ENCODE results near the gene CARS2. TPM values are rescaled to one million over a fixed set of nuclear protein-coding genes. Genes with fewer than 3 reads are reported as not detected.

Gene CARS2
- total and polyA plus RNA-seq, 2 experiments from 2014 or later: 75.7 to 96.7 TPM

DNA sequence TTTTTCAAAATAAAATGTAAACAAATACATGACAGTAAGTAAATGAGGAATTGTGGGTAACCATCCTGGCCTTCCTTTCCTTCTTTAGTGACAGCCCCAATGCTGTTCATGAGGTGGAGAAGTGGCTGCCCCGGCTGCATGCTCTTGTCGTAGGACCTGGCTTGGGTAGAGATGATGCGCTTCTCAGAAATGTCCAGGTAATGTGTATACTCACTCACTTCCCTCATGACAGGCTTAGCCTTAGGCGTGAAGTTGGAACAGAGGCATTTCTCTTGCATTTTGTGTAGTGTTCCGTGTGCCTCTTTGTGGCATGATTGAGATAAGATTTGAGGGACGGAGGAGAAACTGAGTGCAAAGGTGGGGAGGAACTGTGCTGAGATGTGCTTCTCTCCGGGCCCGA lies 78.6 kb downstream of the CARS2 start:
- TF ChIP-seq EZH2 (IDR thresholded peaks at IDR 0.05; ENCODE audit: insufficient read depth, poor library complexity, severe bottlenecking) (no peak), EZH2phosphoT487 (IDR thresholded peaks at IDR 0.05; ENCODE audit: insufficient read depth, low read depth) (no peak)
- Histone ChIP-seq H3K9me2 (ENCODE audit: insufficient read depth) (no peaks in the 10 kb centered on the region), H3K27me3 (replicated peaks; ENCODE audit: insufficient read depth) (no peaks in the 10 kb centered on the region), H3K27ac (no peak overlapping the region), H4K20me1 (ENCODE audit: insufficient read depth) (peaks cover 3% of the 10 kb centered on the region; the same call in 1 of the 2 replicates), H3K4me2 (ENCODE audit: unreplicated experiment) (no peak overlapping the region), H3K4me1 (ENCODE audit: insufficient read depth) (no peaks in the 10 kb centered on the region), H3K79me2 (ENCODE audit: insufficient read depth) (peaks cover 98% of the 10 kb centered on the region), H3K36me3 (ENCODE audit: low read depth) (0 out of 2 replicates have a peak, but pooled peaks cover 7% of the 10 kb centered on the region), H3K4me3 (no peak overlapping the region), H3K9me3 (ENCODE audit: low read depth) (no peaks in the 10 kb centered on the region), H3K9ac (no peak overlapping the region), H3F3A (ENCODE audit: insufficient read depth) (no peaks in the 10 kb centered on the region; the same call in 1 of the 2 replicates), H2AFZ (no peak overlapping the region)
- in situ Hi-C loops (cut with MboI): no loop called here
- no peak for DNase-seq
- 89 to 92% methylated on average over 8 of the region's 8 CpGs for WGBS, 2 experiments (ENCODE audit: low coverage in 1 of 2, low lambda C conversion rate in 2 of 2, missing lambda C conversion rate in 2 of 2)

DNA sequence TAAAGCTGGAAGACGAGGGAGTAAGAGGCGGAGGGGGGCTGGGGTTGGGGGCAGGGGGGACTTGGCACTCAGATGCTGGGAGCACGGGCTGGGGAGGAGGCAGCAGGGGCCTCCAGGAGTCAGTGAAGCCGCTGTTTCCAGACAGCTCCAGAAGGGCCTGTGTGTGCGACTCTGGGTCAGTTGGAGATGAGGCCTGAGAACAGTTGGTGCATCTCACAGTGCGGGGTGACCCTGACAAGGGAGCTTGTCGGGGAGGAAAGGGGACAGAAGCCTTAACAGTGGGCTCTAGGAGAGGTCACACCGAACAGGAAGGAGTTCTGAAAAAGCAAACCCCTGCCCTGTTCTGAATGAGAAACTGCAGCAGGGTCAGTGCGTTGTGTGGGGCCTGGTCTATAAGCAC lies 79.4 kb downstream of the CARS2 start:
- no peak overlapping the region for H3K27ac ChIP-seq

DNA sequence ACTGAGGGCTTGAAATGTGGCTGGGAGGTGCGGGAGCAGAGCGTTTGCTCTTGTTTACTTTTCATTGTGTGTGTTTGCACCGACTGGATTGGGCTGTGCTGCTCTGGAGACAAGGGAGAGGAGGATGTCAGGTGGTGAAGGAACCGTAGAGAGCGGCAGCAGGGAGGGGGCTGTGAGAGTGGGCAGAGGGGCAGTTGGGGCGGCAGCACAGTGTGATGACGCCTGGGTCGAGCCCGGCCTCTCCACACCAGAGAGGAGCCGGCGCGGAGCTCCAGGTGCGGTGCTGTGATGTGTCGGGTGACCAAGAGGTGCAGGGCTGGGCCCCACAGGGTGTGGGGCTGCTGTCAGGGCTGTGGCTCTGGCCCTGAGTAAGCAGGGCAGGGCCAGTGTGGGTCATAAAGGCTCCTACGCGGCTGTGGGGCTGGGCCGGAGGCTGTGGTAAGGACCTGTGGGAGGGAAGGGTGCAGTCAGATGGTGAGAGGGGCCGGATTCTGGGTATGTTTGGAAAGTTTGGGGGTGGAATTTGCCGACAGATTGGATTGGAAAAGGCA lies 80.1 kb downstream of the CARS2 start:
- H3K4me2 ChIP-seq (ENCODE audit: unreplicated experiment): no peak overlapping the region
- no peak overlapping the region for H3K4me3 ChIP-seq
- H3K9me2 ChIP-seq (ENCODE audit: insufficient read depth): no peaks in the 10 kb centered on the region
- H2AFZ ChIP-seq: no peak overlapping the region
- no peaks in the 10 kb centered on the region for H3K27me3 ChIP-seq (replicated peaks; ENCODE audit: insufficient read depth)
- WGBS, 2 experiments (ENCODE audit: low coverage in 1 of 2, low lambda C conversion rate in 2 of 2, missing lambda C conversion rate in 2 of 2): 84 to 88% methylated on average over 13 to 19 of the region's 19 CpGs
- no peak for TF ChIP-seq EZH2 (IDR thresholded peaks at IDR 0.05; ENCODE audit: insufficient read depth, poor library complexity, severe bottlenecking)
- no peak for TF ChIP-seq EZH2phosphoT487 (IDR thresholded peaks at IDR 0.05; ENCODE audit: insufficient read depth, low read depth)
- H3K36me3 ChIP-seq (ENCODE audit: low read depth): 0 out of 2 replicates have a peak, but pooled peaks cover 7% of the 10 kb centered on the region
- in situ Hi-C loops (cut with MboI): no loop called here
- DNase-seq: no peak
- no peaks in the 10 kb centered on the region for H3K9me3 ChIP-seq (ENCODE audit: low read depth)
- no peaks in the 10 kb centered on the region for H3K4me1 ChIP-seq (ENCODE audit: insufficient read depth)
- peaks cover 7% of the 10 kb centered on the region; the same call in 1 of the 2 replicates for H4K20me1 ChIP-seq (ENCODE audit: insufficient read depth)
- H3K79me2 ChIP-seq (ENCODE audit: insufficient read depth): peaks cover 98% of the 10 kb centered on the region
- no peak overlapping the region for H3K9ac ChIP-seq
- H3F3A ChIP-seq (ENCODE audit: insufficient read depth): no peaks in the 10 kb centered on the region
- no peak overlapping the region for H3K27ac ChIP-seq

More for the DNA sequence above, 79.4 kb downstream of the CARS2 start:
- peaks cover 6% of the 10 kb centered on the region; the same call in 1 of the 2 replicates for H4K20me1 ChIP-seq (ENCODE audit: insufficient read depth)
- no peak for DNase-seq
- H3K36me3 ChIP-seq (ENCODE audit: low read depth): 0 out of 2 replicates have a peak, but pooled peaks cover 7% of the 10 kb centered on the region
- TF ChIP-seq EZH2phosphoT487 (IDR thresholded peaks at IDR 0.05; ENCODE audit: insufficient read depth, low read depth) (no peak), EZH2 (IDR thresholded peaks at IDR 0.05; ENCODE audit: insufficient read depth, poor library complexity, severe bottlenecking) (no peak)
- 87 to 100% methylated on average over 7 to 9 of the region's 9 CpGs for WGBS, 2 experiments (ENCODE audit: low coverage in 1 of 2, low lambda C conversion rate in 2 of 2, missing lambda C conversion rate in 2 of 2)
- no peaks in the 10 kb centered on the region for H3K4me1 ChIP-seq (ENCODE audit: insufficient read depth)
- H3K4me3 ChIP-seq: no peak overlapping the region
- H3F3A ChIP-seq (ENCODE audit: insufficient read depth): no peaks in the 10 kb centered on the region; the same call in 1 of the 2 replicates
- no peaks in the 10 kb centered on the region for H3K9me2 ChIP-seq (ENCODE audit: insufficient read depth)
- H2AFZ ChIP-seq: no peak overlapping the region
- in situ Hi-C loops (cut with MboI): no loop called here
- no peak overlapping the region for H3K9ac ChIP-seq
- no peak overlapping the region for H3K4me2 ChIP-seq (ENCODE audit: unreplicated experiment)
- no peaks in the 10 kb centered on the region for H3K27me3 ChIP-seq (replicated peaks; ENCODE audit: insufficient read depth)
- no peaks in the 10 kb centered on the region for H3K9me3 ChIP-seq (ENCODE audit: low read depth)
- H3K79me2 ChIP-seq (ENCODE audit: insufficient read depth): peaks cover 98% of the 10 kb centered on the region

DNA sequence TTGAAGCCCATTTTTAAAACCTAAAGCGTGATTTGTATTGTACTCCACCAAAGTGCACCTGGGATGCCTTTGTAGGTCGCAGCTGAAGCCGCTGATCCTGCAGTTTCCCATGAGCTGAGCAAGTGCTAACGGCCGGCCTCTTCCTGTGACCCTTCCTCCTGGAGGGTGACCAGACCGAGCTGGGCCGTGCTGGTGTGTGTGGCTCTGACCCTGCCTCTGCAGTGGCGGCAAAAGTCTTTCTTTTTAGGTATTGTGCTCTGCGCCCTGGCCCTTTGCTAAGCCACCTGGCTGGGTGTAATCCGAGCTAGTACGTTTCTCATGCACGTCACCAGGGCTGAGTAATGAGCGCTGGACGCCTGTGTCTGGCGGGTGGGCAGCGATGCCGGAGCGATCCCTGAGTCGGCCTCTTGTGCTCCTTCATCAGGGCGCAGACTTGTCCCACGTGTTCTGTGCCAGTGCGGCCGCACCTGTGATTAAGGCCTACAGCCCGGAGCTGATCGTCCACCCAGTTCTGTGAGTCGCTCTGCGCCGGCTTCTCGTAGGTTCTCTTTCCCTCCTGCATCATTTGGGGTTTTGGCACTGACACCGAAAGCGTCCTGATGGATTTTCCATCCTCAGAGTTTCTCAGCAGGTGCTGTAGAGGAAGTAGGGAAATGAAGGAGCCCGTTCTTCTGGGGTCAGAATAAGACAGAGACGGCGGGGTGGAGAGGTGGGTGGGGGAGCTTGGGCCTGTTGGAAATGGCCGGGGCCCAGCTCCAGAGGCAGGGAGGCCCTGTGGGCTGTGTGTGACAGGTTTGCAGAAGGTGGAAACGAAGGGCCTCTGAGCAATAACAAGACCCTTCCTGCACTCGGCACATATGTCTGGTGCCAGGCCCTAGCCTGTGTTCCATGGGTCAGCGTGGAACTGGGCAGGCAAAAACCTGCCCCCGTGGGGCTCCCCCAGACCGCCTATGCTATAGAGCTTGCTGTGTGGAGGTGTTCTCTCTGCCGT lies 80.9 kb downstream of the CARS2 start:
- Histone ChIP-seq H3K4me3 (no peak overlapping the region), H3K36me3 (ENCODE audit: low read depth) (0 out of 2 replicates have a peak, but pooled peaks cover 7% of the 10 kb centered on the region), H3K27ac (no peak overlapping the region), H3K9me2 (ENCODE audit: insufficient read depth) (no peaks in the 10 kb centered on the region), H3K9ac (no peak overlapping the region), H2AFZ (no peak overlapping the region), H4K20me1 (ENCODE audit: insufficient read depth) (peaks cover 7% of the 10 kb centered on the region; the same call in 1 of the 2 replicates), H3K79me2 (ENCODE audit: insufficient read depth) (peaks cover 98% of the 10 kb centered on the region), H3F3A (ENCODE audit: insufficient read depth) (no peaks in the 10 kb centered on the region), H3K4me1 (ENCODE audit: insufficient read depth) (no peaks in the 10 kb centered on the region), H3K27me3 (replicated peaks; ENCODE audit: insufficient read depth) (no peaks in the 10 kb centered on the region), H3K4me2 (ENCODE audit: unreplicated experiment) (no peak overlapping the region), H3K9me3 (ENCODE audit: low read depth) (no peaks in the 10 kb centered on the region)
- in situ Hi-C loops (cut with MboI): no loop called here
- no peak for TF ChIP-seq EZH2 (IDR thresholded peaks at IDR 0.05; ENCODE audit: insufficient read depth, poor library complexity, severe bottlenecking)
- no peak for TF ChIP-seq EZH2phosphoT487 (IDR thresholded peaks at IDR 0.05; ENCODE audit: insufficient read depth, low read depth)
- WGBS, 2 experiments (ENCODE audit: low coverage in 1 of 2, low lambda C conversion rate in 2 of 2, missing lambda C conversion rate in 2 of 2): 90% methylated on average over 39 to 41 of the region's 41 CpGs
- DNase-seq: no peak
